T-helper 2 cell treated with Interferon-gamma antibody and Interleukin-4, amounts not matched to agents 100 ng/mL and 5 ng/mL, for 36 hours (primary cell): ENCODE results near the gene YBX2. TPM values are rescaled to one million over a fixed set of nuclear protein-coding genes. Genes with fewer than 3 reads are reported as not detected.

Source experiments
- intact Hi-C: fragments of 100-400 bp; cut with micrococcal nuclease; formaldehyde crosslinking; loops from one replicate; pipeline ENCODE4 v1.15.1; 2023
- total RNA-seq: library from RNA; stranded (reverse); gene quantifications from 2 replicates; pipeline ENCODE4 v1.2.3, GENCODE V29; 2022

YBX2 gene
- total RNA-seq, 1 donor from 2014 or later = 1.3 TPM

- intact Hi-C loops = loop anchor here (1.0 kb wide), 3 partner anchors 16 to 71 kb away; partner anchors contain the start of gene EIF5A
These were observed 13.8 kb downstream of the YBX2 start for GRCh38 chr17:7280519-7281073.

GRCh38 chr17:7279448-7279847 lies 15.0 kb downstream of the YBX2 start:
- intact Hi-C loops = no loop called here

GRCh38 chr17:7266784-7267183 lies 27.7 kb downstream of the YBX2 start:
- intact Hi-C loops = no loop called here

GRCh38 chr17:7263801-7264078 lies 30.7 kb downstream of the YBX2 start:
- intact Hi-C loops = no loop called here

- intact Hi-C loops = no loop called here
These were observed 31.3 kb downstream of the YBX2 start for GRCh38 chr17:7262935-7263800.

GRCh38 chr17:7262192-7262934 lies 32.1 kb downstream of the YBX2 start, which contains the start of gene CLDN7:
CLDN7 (minus strand) TSS chr17:7262478; CDS start chr17:7262043, 435 bp downstream.
- intact Hi-C loops = no loop called here

GRCh38 chr17:7261379-7262191 lies 32.9 kb downstream of the YBX2 start:
- intact Hi-C loops = no loop called here

GRCh38 chr17:7260651-7261378 lies 33.6 kb downstream of the YBX2 start:
- intact Hi-C loops = no loop called here

GRCh38 chr17:7260151-7260550 lies 34.3 kb downstream of the YBX2 start:
- intact Hi-C loops = no loop called here

- intact Hi-C loops = no loop called here
These were observed 34.9 kb downstream of the YBX2 start for GRCh38 chr17:7259555-7259889.

GRCh38 chr17:7258731-7259554 lies 35.5 kb downstream of the YBX2 start:
- intact Hi-C loops = no loop called here

GRCh38 chr17:7256766-7257456 lies 37.5 kb downstream of the YBX2 start:
- intact Hi-C loops = no loop called here

GRCh38 chr17:7254511-7254910 lies 39.9 kb downstream of the YBX2 start:
- intact Hi-C loops = loop anchor here (5.0 kb wide), 3 partner anchors 148 to 433 kb away; partner anchors contain the start of genes FGF11, TMEM102, TMEM256 and TP53

- intact Hi-C loops = loop anchor here (2.0 to 5.0 kb wide), 4 partner anchors 149 to 434 kb away; partner anchors contain the start of genes FGF11, TMEM102, TMEM256 and TP53
These were observed 41.4 kb downstream of the YBX2 start for GRCh38 chr17:7253082-7253481.

GRCh38 chr17:7252176-7253043 lies 42.0 kb downstream of the YBX2 start, which contains the start of gene ELP5:
ELP5 (plus strand) TSS chr17:7252215; CDS start chr17:7252551, 336 bp downstream.
- intact Hi-C loops = loop anchor here (1.0 to 5.0 kb wide), 8 partner anchors 13 to 435 kb away; partner anchors contain the start of genes EIF5A, FGF11, PHF23 and TMEM102

- intact Hi-C loops = loop anchor here (1.0 to 5.0 kb wide), 8 partner anchors 12 to 436 kb away; partner anchors contain the start of genes EIF5A, FGF11, PHF23 and TMEM102
These were observed 42.7 kb downstream of the YBX2 start, which contains the start of gene CTDNEP1 for GRCh38 chr17:7251661-7252175. CTDNEP1 (minus strand) TSS chr17:7251734; CDS start chr17:7251296, 438 bp downstream.
